22Rv1 (cell line): ENCODE data around the gene LSP1.

Source experiments
- H3K27ac ChIP-seq: fragments of 450-650 bp; 2 replicates; pipeline ENCODE4 v1.5.1; 2017
- CTCF ChIP-seq: fragments of 450-650 bp; IDR thresholded peaks from 2 replicates; pipeline ENCODE4 v1.5.1; 2017; ENCODE audit warnings: mild to moderate bottlenecking
- ZFX ChIP-seq: fragments of 450-650 bp; IDR thresholded peaks from 2 replicates; pipeline ENCODE4 v1.6.1; 2017; ENCODE audit warnings: antibody characterized with exemption, borderline replicate concordance

Gene LSP1

GRCh38 chr11:1866226-1866625, 13.3 kb downstream of the LSP1 start:
- H3K27ac ChIP-seq, result no peak overlapping the region
- TF ChIP-seq CTCF, result no peak
- TF ChIP-seq ZFX, result no peak

GRCh38 chr11:1866776-1867175, 13.9 kb downstream of the LSP1 start:
- H3K27ac ChIP-seq, result no peak overlapping the region
- no peak for TF ChIP-seq CTCF
- TF ChIP-seq ZFX, result no peak

GRCh38 chr11:1867381-1867780, 14.5 kb downstream of the LSP1 start:
- TF ChIP-seq CTCF (no peak), ZFX (no peak)
- no peak overlapping the region for H3K27ac ChIP-seq

- H3K27ac ChIP-seq, result no peak overlapping the region
- TF ChIP-seq CTCF (no peak), ZFX (no peak)
These were observed 15.3 kb downstream of the LSP1 start for GRCh38 chr11:1868056-1868635.

GRCh38 chr11:1868636-1869291, 15.9 kb downstream of the LSP1 start:
- no peak overlapping the region for H3K27ac ChIP-seq
- TF ChIP-seq CTCF, result no peak
- TF ChIP-seq ZFX, result no peak

- no peak overlapping the region for H3K27ac ChIP-seq
- TF ChIP-seq ZFX (no peak), CTCF (peak; percentile 58)
These were observed 16.8 kb downstream of the LSP1 start for GRCh38 chr11:1869427-1870325.

- H3K27ac ChIP-seq, result no peak overlapping the region
- no peak for TF ChIP-seq ZFX
These were observed 17.4 kb downstream of the LSP1 start for GRCh38 chr11:1870326-1870696.
